K562 (cell line): ENCODE results near the gene DHRS2. TPM values are rescaled to one million over a fixed set of nuclear protein-coding genes. Genes with fewer than 3 reads are reported as not detected.

Source experiments
- ATAC-seq: fragments of 200-7000 bp; cut with Tn5 transposase; 3 replicates; pipeline ENCODE4 v1.9.1; 2020; ENCODE audit warnings: moderate library complexity
- BruUV-seq: library from RNA; stranded (reverse); fragments of 400-500 nt; replicated peaks from 2 replicates; lab custom pipeline; 2021; lab: Mats Ljungman, UMichigan
- CTCF ChIA-PET: fragments of 300-600 bp; formaldehyde crosslinking; extraction: SDS; loops from one replicate; lab custom pipeline; 2021; ENCODE audit warnings: low intra/inter-chr PET ratio; lab: Yijun Ruan, JAX
- POLR2A ChIA-PET: fragments of 300-600, 350-650 bp; sonication (Branson Sonifier 250); formaldehyde crosslinking; extraction: SDS; loops from one replicate; lab custom pipeline; 2021; ENCODE audit warnings: antibody characterized with exemption, inconsistent platforms; lab: Yijun Ruan, JAX
- DNase-seq, 4 experiments: peaks; one replicate each; pipeline versions ENCODE4 v3.0.0 to v3.0.0-alpha.2; 2011 to 2018; ENCODE audit warnings: low spot score in 3 of 4, mixed read lengths in 3 of 4; ENCODE audit errors: extremely low read depth in 1 of 4
- FAIRE-seq: peaks from 2 replicates; lab custom pipeline; 2011; peaks lifted over from hg19 to GRCh38; lab: Jason Lieb, UNC
- H2AFZ ChIP-seq: 2 replicates; pipeline ENCODE4 v1.6.0; 2011; ENCODE audit warnings: low read depth, low read length, control low read depth, inconsistent platforms
- H3K27ac ChIP-seq: fragments of 200-600 bp; 3 replicates; pipeline ENCODE4 v1.8.0; 2011; ENCODE audit warnings: low read depth, mild to moderate bottlenecking, control low read depth, inconsistent platforms, low read length, moderate library complexity, mixed read lengths; ENCODE audit errors: extremely low read depth
- H3K27me3 ChIP-seq, 2 experiments: fragments of 300-600 bp in 1 of 2; 2 replicates in 1 of 2; 3 replicates in 1 of 2; pipeline versions ENCODE4 v1.6.0 to v1.8.0; 2011; ENCODE audit warnings: inconsistent platforms in 2 of 2, low read length in 2 of 2, mild to moderate bottlenecking in 1 of 2, mixed read lengths in 1 of 2, moderate library complexity in 1 of 2; ENCODE audit not compliant: control insufficient read depth in 2 of 2, insufficient read depth in 2 of 2
- H3K36me3 ChIP-seq: fragments of 300-600 bp; 3 replicates; pipeline ENCODE4 v1.8.0; 2011; ENCODE audit warnings: mild to moderate bottlenecking, low read length, inconsistent platforms; ENCODE audit not compliant: control insufficient read depth, insufficient read depth
- H3K4me1 ChIP-seq, 2 experiments: fragments of 200-600 bp in 1 of 2; replicated peaks in 1 of 2; 2 replicates in 1 of 2; 3 replicates in 1 of 2; pipeline versions ENCODE4 v1.5.1 to v1.8.0; 2011; ENCODE audit warnings: inconsistent platforms in 2 of 2, low read length in 2 of 2, mild to moderate bottlenecking in 1 of 2, mixed read lengths in 1 of 2, moderate library complexity in 1 of 2; ENCODE audit not compliant: control insufficient read depth in 2 of 2, insufficient read depth in 2 of 2
- H3K4me2 ChIP-seq: 2 replicates; pipeline ENCODE4 v1.6.1; 2011; ENCODE audit warnings: low read length, control low read depth, inconsistent platforms, mixed read lengths; ENCODE audit not compliant: insufficient read depth
- H3K4me3 ChIP-seq: fragments of 200-600 bp; sonication (generic), shearing (Covaris generic); 2 replicates; pipeline ENCODE4 v1.5.1; 2016; ENCODE audit warnings: control low read depth, inconsistent platforms
- H3K79me2 ChIP-seq: fragments of 200-600 bp; 3 replicates; pipeline ENCODE4 v1.8.0; 2011; ENCODE audit warnings: low read length, inconsistent platforms; ENCODE audit not compliant: control insufficient read depth, insufficient read depth
- H3K9ac ChIP-seq, 2 experiments: 2 replicates each; pipeline versions ENCODE4 v1.6.0 to v1.6.1; 2011; ENCODE audit warnings: low read depth in 2 of 2, low read length in 2 of 2, control low read depth in 1 of 2, inconsistent platforms in 1 of 2, mild to moderate bottlenecking in 1 of 2, mixed read lengths in 1 of 2; ENCODE audit not compliant: insufficient read depth in 1 of 2
- H3K9me1 ChIP-seq: one replicate; pipeline ENCODE4 v1.6.0; 2011; ENCODE audit warnings: inconsistent platforms, mild to moderate bottlenecking, low read length, moderate library complexity; ENCODE audit not compliant: control insufficient read depth, insufficient read depth
- H3K9me3 ChIP-seq: replicated peaks from 2 replicates; pipeline ENCODE4 v1.5.1; 2011; ENCODE audit warnings: low read depth, low read length, inconsistent platforms; ENCODE audit not compliant: control insufficient read depth, insufficient read depth
- H4K20me1 ChIP-seq: replicated peaks from 2 replicates; pipeline ENCODE4 v1.6.1; 2011; ENCODE audit warnings: low read length, inconsistent platforms, mixed read lengths; ENCODE audit not compliant: control insufficient read depth, insufficient read depth
- CBX1 ChIP-seq: sonication (generic); IDR thresholded peaks from 2 replicates; pipeline ENCODE4 v1.6.1; 2016; ENCODE audit warnings: antibody characterized with exemption, low read depth, mild to moderate bottlenecking
- DIDO1 ChIP-seq: fragments of 450-650 bp; IDR thresholded peaks from 2 replicates; pipeline ENCODE4 v1.6.1; 2016; ENCODE audit warnings: low read depth, missing biosample characterization, missing genetic modification characterization
- FOXP1 ChIP-seq: sonication (generic); formaldehyde crosslinking; IDR thresholded peaks from 2 replicates; pipeline ENCODE4 v1.8.0; 2022; ENCODE audit warnings: mild to moderate bottlenecking, missing genetic modification reagents
- MIER1 ChIP-seq: fragments of 450-650 bp; IDR thresholded peaks from 2 replicates; pipeline ENCODE4 v1.6.1; 2016; ENCODE audit warnings: antibody characterized with exemption, mild to moderate bottlenecking, low read depth
- PCBP2 ChIP-seq: fragments of 200-400 bp; formaldehyde crosslinking; IDR thresholded peaks from 2 replicates; pipeline ENCODE4 v1.6.1; 2018; ENCODE audit warnings: low read length, low read depth, mild to moderate bottlenecking, moderate library complexity; ENCODE audit not compliant: poor library complexity, severe bottlenecking
- PTBP1 ChIP-seq: fragments of 200-400 bp; formaldehyde crosslinking; IDR thresholded peaks from 2 replicates; pipeline ENCODE4 v1.6.1; 2017; ENCODE audit warnings: low read depth, low read length
- SMAD3 ChIP-seq: fragments of 450-650 bp; formaldehyde crosslinking; conservative IDR thresholded peaks from 2 replicates; pipeline ENCODE4 v1.4.0; 2020; ENCODE audit warnings: mild to moderate bottlenecking
- ZNF274 ChIP-seq: IDR thresholded peaks from 2 replicates; pipeline ENCODE4 v1.6.1; 2011; ENCODE audit warnings: low read depth, mild to moderate bottlenecking, low read length, moderate library complexity, borderline replicate concordance
- ZNF785 ChIP-seq: fragments of 250-450 bp; sonication (Bioruptor Pico); IDR thresholded peaks from 2 replicates; pipeline ENCODE4 v1.4.0; 2020; ENCODE audit warnings: mild to moderate bottlenecking
- ZNF830 ChIP-seq: fragments of 250-450 bp; sonication (Bioruptor Pico); IDR thresholded peaks from 2 replicates; pipeline ENCODE4 v1.5.0; 2021; ENCODE audit warnings: mild to moderate bottlenecking
- WGBS: fragments of 100-300 bp; shearing (Covaris generic); methylation state at CpG from one replicate; pipeline ENCODE4 v1.1.6; 2016; ENCODE audit warnings: low coverage, mixed read lengths; ENCODE audit not compliant: insufficient coverage; ENCODE audit errors: missing lambda C conversion rate; 5-methylcytosine and 5-hydroxymethylcytosine counted together
- in situ Hi-C: fragments of 300-500 bp; cut with MboI; formaldehyde crosslinking; loops from 4 replicates; pipeline ENCODE4 v1.15.0; 2018; ENCODE audit warnings: inconsistent platforms, mixed read lengths
- intact Hi-C: fragments of 100-400 bp; cut with micrococcal nuclease; formaldehyde crosslinking; loops from 2 replicates; pipeline ENCODE4 v1.14.2; 2022
- polyA plus RNA-seq, 8 experiments: library from polyadenylated mRNA; depleted of rRNA in 4 of 8; stranded (reverse) in 5 of 8; unstranded in 3 of 8; fragments of >200 nt; fragmentation: Nextera tagmentation in 2 of 8; fragmentation: Illumina TruSeq in 1 of 8; extraction: Ambion mirVana in 2 of 8; extraction: Trizol in 1 of 8; gene quantifications; 2 replicates each; pipeline versions ENCODE4 v1.2.1 to v1.2.3, GENCODE V29; 2011 to 2014; ENCODE audit warnings: inconsistent platforms in 1 of 8, missing spikeins in 1 of 8
- total RNA-seq, 7 experiments: library from RNA; depleted of rRNA in 6 of 7; stranded (reverse); fragments of >200 nt in 6 of 7; fragmentation: Illumina TruSeq in 2 of 7; extraction: Trizol in 2 of 7; gene quantifications; 2 replicates each; pipeline versions ENCODE4 v1.2.1 to v1.2.3, GENCODE V29; 2011 to 2021; ENCODE audit warnings: low replicate concordance in 1 of 7
- TF ChIP-seq, protein P1 (sequence below): fragments of 150-350 bp; conservative IDR thresholded peaks from 2 replicates; pipeline ENCODE4 v1.6.1; 2014; ENCODE audit warnings: low read length
- TF ChIP-seq, protein P2 (sequence below), 2 experiments: fragments of 450-650 bp in 1 of 2; IDR thresholded peaks; 2 replicates each; pipeline ENCODE4 v1.6.1; 2011 to 2017; ENCODE audit warnings: low read depth in 2 of 2, antibody characterized with exemption in 1 of 2, borderline replicate concordance in 1 of 2, low read length in 1 of 2, mild to moderate bottlenecking in 1 of 2, mixed read lengths in 1 of 2; ENCODE audit not compliant: control insufficient read depth in 1 of 2
- TF ChIP-seq, protein P3 (sequence below): IDR thresholded peaks from 2 replicates; pipeline ENCODE4 v1.6.1; 2012; ENCODE audit warnings: low read depth, low read length, improper control_type of control experiment, borderline replicate concordance
- TF ChIP-seq, protein P4 (sequence below): fragments of 450-650 bp; formaldehyde crosslinking; IDR thresholded peaks from 2 replicates; pipeline ENCODE4 v1.4.0; 2020; ENCODE audit warnings: mild to moderate bottlenecking, moderate library complexity

DHRS2 gene
- total and polyA plus RNA-seq, 9 of the 15 experiments (the other 6 are each of a cell fraction or from before 2014, with no cell fraction given), result 2.9 to 96.8 (median 64.4) TPM

DNA sequence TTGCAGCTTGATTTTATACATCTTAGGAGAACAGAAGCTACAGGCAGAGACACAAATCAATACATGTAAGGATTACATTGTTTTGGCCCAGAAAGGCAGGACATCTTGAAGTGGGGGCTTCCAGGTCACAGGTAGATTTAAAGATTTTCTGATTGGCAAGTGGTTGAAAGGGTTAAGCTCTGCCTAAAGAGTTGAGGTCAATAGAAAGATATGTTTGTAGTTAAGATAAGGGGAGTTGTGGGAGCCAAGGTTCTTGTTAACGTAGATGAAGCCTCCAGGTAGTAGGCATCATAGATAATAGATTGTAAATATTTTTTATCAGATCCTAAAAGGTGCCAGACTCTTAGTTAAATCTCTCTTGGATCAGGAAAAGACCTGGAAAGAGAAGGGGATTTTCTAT is 5.5 kb upstream of the DHRS2 start:
- no peak for FAIRE-seq
- no peak for ATAC-seq
- no peak overlapping the region for H3K4me3 ChIP-seq
- WGBS, result 0% methylated on average over 1 of the region's 1 CpG
- no peaks in the 10 kb centered on the region for H3K36me3 ChIP-seq
- H3K79me2 ChIP-seq, result no peaks in the 10 kb centered on the region
- intact Hi-C loops, result loop anchor here (5.0 to 10.0 kb wide), 2 partner anchors 97 to 284 kb away; no protein-coding TSS in a partner anchor
- CTCF ChIA-PET, result interaction anchor here (1.2 to 2.8 kb wide), 2 partner anchors 279 to 665 kb away, joined by 3 to 13 read pairs; no protein-coding TSS in a partner anchor
- no peak for TF ChIP-seq CBX1
- no peak for TF ChIP-seq ZNF785
- TF ChIP-seq SMAD3 (CRISPR knock-in tag), result no peak
- TF ChIP-seq, protein P1, sequence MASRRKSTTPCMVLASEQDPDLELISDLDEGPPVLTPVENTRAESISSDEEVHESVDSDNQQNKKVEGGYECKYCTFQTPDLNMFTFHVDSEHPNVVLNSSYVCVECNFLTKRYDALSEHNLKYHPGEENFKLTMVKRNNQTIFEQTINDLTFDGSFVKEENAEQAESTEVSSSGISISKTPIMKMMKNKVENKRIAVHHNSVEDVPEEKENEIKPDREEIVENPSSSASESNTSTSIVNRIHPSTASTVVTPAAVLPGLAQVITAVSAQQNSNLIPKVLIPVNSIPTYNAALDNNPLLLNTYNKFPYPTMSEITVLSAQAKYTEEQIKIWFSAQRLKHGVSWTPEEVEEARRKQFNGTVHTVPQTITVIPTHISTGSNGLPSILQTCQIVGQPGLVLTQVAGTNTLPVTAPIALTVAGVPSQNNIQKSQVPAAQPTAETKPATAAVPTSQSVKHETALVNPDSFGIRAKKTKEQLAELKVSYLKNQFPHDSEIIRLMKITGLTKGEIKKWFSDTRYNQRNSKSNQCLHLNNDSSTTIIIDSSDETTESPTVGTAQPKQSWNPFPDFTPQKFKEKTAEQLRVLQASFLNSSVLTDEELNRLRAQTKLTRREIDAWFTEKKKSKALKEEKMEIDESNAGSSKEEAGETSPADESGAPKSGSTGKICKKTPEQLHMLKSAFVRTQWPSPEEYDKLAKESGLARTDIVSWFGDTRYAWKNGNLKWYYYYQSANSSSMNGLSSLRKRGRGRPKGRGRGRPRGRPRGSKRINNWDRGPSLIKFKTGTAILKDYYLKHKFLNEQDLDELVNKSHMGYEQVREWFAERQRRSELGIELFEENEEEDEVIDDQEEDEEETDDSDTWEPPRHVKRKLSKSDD, result no peak
- no peak for TF ChIP-seq MIER1
- TF ChIP-seq FOXP1 (CRISPR knock-in tag), result no peak
- no peak for TF ChIP-seq DIDO1 (tag)
- TF ChIP-seq, protein P2, sequence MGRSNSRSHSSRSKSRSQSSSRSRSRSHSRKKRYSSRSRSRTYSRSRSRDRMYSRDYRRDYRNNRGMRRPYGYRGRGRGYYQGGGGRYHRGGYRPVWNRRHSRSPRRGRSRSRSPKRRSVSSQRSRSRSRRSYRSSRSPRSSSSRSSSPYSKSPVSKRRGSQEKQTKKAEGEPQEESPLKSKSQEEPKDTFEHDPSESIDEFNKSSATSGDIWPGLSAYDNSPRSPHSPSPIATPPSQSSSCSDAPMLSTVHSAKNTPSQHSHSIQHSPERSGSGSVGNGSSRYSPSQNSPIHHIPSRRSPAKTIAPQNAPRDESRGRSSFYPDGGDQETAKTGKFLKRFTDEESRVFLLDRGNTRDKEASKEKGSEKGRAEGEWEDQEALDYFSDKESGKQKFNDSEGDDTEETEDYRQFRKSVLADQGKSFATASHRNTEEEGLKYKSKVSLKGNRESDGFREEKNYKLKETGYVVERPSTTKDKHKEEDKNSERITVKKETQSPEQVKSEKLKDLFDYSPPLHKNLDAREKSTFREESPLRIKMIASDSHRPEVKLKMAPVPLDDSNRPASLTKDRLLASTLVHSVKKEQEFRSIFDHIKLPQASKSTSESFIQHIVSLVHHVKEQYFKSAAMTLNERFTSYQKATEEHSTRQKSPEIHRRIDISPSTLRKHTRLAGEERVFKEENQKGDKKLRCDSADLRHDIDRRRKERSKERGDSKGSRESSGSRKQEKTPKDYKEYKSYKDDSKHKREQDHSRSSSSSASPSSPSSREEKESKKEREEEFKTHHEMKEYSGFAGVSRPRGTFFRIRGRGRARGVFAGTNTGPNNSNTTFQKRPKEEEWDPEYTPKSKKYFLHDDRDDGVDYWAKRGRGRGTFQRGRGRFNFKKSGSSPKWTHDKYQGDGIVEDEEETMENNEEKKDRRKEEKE (IDR thresholded peaks at IDR 0.05; ENCODE audit: borderline replicate concordance in 1 of 2, control insufficient read depth in 1 of 2, low read depth in 2 of 2, low read length in 1 of 2), result no peak
- TF ChIP-seq, protein P3, sequence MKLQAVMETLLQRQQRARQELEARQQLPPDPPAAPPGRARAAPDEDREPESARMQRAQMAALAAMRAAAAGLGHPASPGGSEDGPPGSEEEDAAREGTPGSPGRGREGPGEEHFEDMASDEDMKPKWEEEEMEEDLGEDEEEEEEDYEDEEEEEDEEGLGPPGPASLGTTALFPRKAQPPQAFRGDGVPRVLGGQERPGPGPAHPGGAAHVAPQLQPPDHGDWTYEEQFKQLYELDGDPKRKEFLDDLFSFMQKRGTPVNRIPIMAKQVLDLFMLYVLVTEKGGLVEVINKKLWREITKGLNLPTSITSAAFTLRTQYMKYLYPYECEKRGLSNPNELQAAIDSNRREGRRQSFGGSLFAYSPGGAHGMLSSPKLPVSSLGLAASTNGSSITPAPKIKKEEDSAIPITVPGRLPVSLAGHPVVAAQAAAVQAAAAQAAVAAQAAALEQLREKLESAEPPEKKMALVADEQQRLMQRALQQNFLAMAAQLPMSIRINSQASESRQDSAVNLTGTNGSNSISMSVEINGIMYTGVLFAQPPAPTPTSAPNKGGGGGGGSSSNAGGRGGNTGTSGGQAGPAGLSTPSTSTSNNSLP, result no peak
- no peak for TF ChIP-seq ZNF830 (CRISPR knock-in tag)
- TF ChIP-seq, protein P4, sequence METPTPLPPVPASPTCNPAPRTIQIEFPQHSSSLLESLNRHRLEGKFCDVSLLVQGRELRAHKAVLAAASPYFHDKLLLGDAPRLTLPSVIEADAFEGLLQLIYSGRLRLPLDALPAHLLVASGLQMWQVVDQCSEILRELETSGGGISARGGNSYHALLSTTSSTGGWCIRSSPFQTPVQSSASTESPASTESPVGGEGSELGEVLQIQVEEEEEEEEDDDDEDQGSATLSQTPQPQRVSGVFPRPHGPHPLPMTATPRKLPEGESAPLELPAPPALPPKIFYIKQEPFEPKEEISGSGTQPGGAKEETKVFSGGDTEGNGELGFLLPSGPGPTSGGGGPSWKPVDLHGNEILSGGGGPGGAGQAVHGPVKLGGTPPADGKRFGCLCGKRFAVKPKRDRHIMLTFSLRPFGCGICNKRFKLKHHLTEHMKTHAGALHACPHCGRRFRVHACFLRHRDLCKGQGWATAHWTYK (CRISPR knock-in tag), result no peak
- TF ChIP-seq PCBP2, result no peak
- no peak for TF ChIP-seq ZNF274
- TF ChIP-seq PTBP1, result no peak
- TF ChIP-seq, all 486 proteins: peak for 0
- Histone ChIP-seq H2AFZ (no peak overlapping the region), H3K4me1 (no peaks in the 10 kb centered on the region; a peak in 1 of 5 replicates), H3K9ac (no peak overlapping the region), H4K20me1 (no peaks in the 10 kb centered on the region), H3K27me3 (no peaks in the 10 kb centered on the region; a peak in 1 of 5 replicates), H3K9me3 (no peaks in the 10 kb centered on the region), H3K4me2 (no peak overlapping the region), H3K27ac (no peak overlapping the region), H3K9me1 (no peaks in the 10 kb centered on the region)
- POLR2A ChIA-PET, result no interaction called here
- DNase-seq, result no peak
- no TSS peak for BruUV-seq
- in situ Hi-C loops, result no loop called here
